Stomach (tissue), 4 donors: Measurements from ENCODE around the gene PBX3.

Experiments
- EP300 ChIP-seq: sonication (generic); formaldehyde crosslinking; IDR thresholded peaks from one replicate; pipeline ENCODE4 v1.6.1; 2017; ENCODE audit warnings: antibody characterized with exemption
- POLR2A ChIP-seq, 4 donors: fragments of 450-650 bp; IDR thresholded peaks; one replicate each; pipeline ENCODE4 v1.6.1; 2016; ENCODE audit warnings: antibody characterized with exemption in 4 of 4, control low read depth in 2 of 4, mild to moderate bottlenecking in 1 of 4, moderate library complexity in 1 of 4
- POLR2AphosphoS5 ChIP-seq, 3 donors: sonication (generic); formaldehyde crosslinking; IDR thresholded peaks; one replicate each; pipeline ENCODE4 v1.6.1; 2016; ENCODE audit warnings: antibody characterized with exemption in 3 of 3
- TF ChIP-seq, protein P1 (sequence below), 7 experiments: fragments of 450-650 bp in 4 of 7; fragments of 200-600 bp in 3 of 7; sonication (generic) in 3 of 7; IDR thresholded peaks; one replicate each; pipeline ENCODE4 v1.5.1; 2016 to 2019; ENCODE audit warnings: antibody characterized with exemption in 7 of 7, control low read depth in 2 of 7, mild to moderate bottlenecking in 1 of 7

DNA sequence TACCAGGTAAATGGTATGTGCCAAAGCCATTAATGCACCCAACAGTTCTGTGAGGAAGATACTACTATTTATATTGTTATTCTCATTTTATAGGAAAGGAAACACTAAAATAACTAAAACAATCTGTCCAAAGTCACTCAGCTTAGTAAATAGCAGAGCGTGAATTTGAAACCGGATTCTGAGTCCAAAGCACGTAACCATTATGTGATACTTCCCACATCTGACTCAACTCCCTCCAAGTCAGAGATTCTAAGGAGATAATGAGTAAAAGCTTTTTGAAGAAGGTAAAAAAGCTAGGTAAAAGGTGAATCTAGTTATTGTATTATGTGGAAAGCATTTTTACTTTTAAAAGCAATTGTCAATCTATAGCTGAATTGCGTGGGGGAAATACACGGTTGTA is 208.9 kb downstream of the PBX3 start:
- TF ChIP-seq, protein P1, sequence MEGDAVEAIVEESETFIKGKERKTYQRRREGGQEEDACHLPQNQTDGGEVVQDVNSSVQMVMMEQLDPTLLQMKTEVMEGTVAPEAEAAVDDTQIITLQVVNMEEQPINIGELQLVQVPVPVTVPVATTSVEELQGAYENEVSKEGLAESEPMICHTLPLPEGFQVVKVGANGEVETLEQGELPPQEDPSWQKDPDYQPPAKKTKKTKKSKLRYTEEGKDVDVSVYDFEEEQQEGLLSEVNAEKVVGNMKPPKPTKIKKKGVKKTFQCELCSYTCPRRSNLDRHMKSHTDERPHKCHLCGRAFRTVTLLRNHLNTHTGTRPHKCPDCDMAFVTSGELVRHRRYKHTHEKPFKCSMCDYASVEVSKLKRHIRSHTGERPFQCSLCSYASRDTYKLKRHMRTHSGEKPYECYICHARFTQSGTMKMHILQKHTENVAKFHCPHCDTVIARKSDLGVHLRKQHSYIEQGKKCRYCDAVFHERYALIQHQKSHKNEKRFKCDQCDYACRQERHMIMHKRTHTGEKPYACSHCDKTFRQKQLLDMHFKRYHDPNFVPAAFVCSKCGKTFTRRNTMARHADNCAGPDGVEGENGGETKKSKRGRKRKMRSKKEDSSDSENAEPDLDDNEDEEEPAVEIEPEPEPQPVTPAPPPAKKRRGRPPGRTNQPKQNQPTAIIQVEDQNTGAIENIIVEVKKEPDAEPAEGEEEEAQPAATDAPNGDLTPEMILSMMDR (IDR thresholded peaks at IDR 0.05): no peak
- TF ChIP-seq POLR2A (IDR thresholded peaks at IDR 0.05) (no peak), EP300 (no peak), POLR2AphosphoS5 (IDR thresholded peaks at IDR 0.05) (no peak)
